DOHH2 (cell line): Measurements from ENCODE around the gene EIF3C.
"Not testable (repeated sequence)": the region's sequence is repeated elsewhere in the genome, so short reads cannot be mapped to it uniquely, and the experiment has no call there.

Experiments used
- H3F3A ChIP-seq: fragments of 200-600 bp; sonication (generic), shearing (Covaris generic); 2 replicates; pipeline ENCODE4 v1.6.0; 2016; ENCODE audit warnings: antibody characterized with exemption, mild to moderate bottlenecking; ENCODE audit not compliant: control insufficient read depth, insufficient read depth
- H3K27ac ChIP-seq: fragments of 200-600 bp; sonication (generic); 2 replicates; pipeline ENCODE4 v1.5.1; 2014; ENCODE audit warnings: low read depth, mild to moderate bottlenecking, low read length, moderate library complexity
- H3K27me3 ChIP-seq: fragments of 200-600 bp; sonication (generic); 2 replicates; pipeline ENCODE4 v1.6.1; 2014; ENCODE audit warnings: mild to moderate bottlenecking, low read length, mixed read lengths; ENCODE audit not compliant: control insufficient read depth
- H3K36me3 ChIP-seq: fragments of 200-600 bp; sonication (generic); 2 replicates; pipeline ENCODE4 v1.6.1; 2014; ENCODE audit warnings: mild to moderate bottlenecking, low read length, moderate library complexity, mixed read lengths; ENCODE audit not compliant: control insufficient read depth
- H3K4me1 ChIP-seq: fragments of 200-600 bp; sonication (generic); 2 replicates; pipeline ENCODE4 v1.6.1; 2014; ENCODE audit warnings: mild to moderate bottlenecking, low read length, mixed read lengths; ENCODE audit not compliant: control insufficient read depth
- H3K4me2 ChIP-seq: fragments of 200-600 bp; sonication (generic); 2 replicates; pipeline ENCODE4 v1.6.0; 2014; ENCODE audit warnings: mild to moderate bottlenecking, low read length, moderate library complexity
- H3K4me3 ChIP-seq: fragments of 200-600 bp; sonication (generic); 2 replicates; pipeline ENCODE4 v1.5.1; 2014; ENCODE audit warnings: mild to moderate bottlenecking, low read length, mixed read lengths
- H3K79me2 ChIP-seq: fragments of 200-600 bp; sonication (generic); 2 replicates; pipeline ENCODE4 v1.6.1; 2014; ENCODE audit warnings: mild to moderate bottlenecking, low read length, mixed read lengths; ENCODE audit not compliant: control insufficient read depth
- H3K9me2 ChIP-seq: fragments of 200-600 bp; sonication (generic); replicated peaks from 2 replicates; pipeline ENCODE4 v1.6.1; 2014; ENCODE audit warnings: mild to moderate bottlenecking, low read length, mixed read lengths; ENCODE audit not compliant: control insufficient read depth
- H3K9me3 ChIP-seq: fragments of 200-600 bp; sonication (generic); 2 replicates; pipeline ENCODE4 v1.6.1; 2014; ENCODE audit warnings: antibody characterized with exemption, low read length, mixed read lengths; ENCODE audit not compliant: control insufficient read depth, insufficient read depth
- H4K20me1 ChIP-seq: fragments of 200-600 bp; sonication (generic); 2 replicates; pipeline ENCODE4 v1.6.0; 2014; ENCODE audit warnings: low read depth, mild to moderate bottlenecking, antibody characterized with exemption, low read length, moderate library complexity; ENCODE audit not compliant: control insufficient read depth, insufficient read depth

The EIF3C gene

DNA sequence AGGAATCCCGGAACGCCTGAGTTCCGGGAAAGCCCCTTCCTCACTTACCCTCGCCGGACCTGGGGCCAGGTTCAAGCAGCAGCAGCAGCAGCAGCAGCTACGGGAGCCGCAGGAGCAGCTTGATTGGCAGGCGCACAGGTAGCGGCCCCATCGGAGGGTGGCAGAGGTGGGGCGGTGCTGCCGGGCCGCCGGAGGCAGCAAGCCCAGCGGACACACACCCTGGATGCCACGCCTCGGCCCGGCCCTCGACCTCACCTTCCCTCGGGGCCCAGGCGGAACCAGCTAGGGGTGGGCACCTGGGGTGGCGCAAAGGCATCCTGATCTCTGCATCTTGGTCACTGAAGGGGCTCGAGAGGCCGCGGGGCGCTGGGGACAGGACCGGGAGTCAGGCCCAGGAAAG is 29.4 kb downstream of the EIF3C start:
- not testable (repeated sequence) for H3K36me3 ChIP-seq, H3K9me2 ChIP-seq, H3K9me3 ChIP-seq, H3K27ac ChIP-seq, H3K4me3 ChIP-seq, H3K4me2 ChIP-seq, H3K79me2 ChIP-seq, H4K20me1 ChIP-seq, H3K4me1 ChIP-seq, H3F3A ChIP-seq, H3K27me3 ChIP-seq

DNA sequence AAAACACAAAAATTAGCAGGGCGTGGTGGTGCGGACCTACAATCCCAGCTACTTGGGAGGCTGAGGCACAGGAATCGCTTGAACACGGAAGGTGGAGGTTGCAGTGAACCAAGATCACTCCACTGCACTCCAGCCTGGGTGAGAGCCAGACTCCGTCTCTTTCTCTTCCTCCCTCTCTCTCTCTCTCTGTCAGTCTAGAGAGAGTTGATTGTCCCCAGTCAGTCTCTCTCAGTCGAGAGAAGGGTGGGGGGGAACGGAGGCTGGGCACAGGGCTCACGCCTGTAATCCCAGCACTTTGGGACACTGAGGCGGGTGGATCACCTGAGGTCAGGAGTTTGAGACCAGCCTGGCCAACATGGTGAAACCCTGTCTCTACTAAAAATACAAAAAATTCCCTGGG is 30.0 kb downstream of the EIF3C start:
- H3K27ac ChIP-seq, H3K9me2 ChIP-seq, H3K27me3 ChIP-seq, H3K4me3 ChIP-seq, H3K4me2 ChIP-seq, H3K36me3 ChIP-seq, H4K20me1 ChIP-seq, H3K79me2 ChIP-seq, H3K9me3 ChIP-seq, H3K4me1 ChIP-seq, H3F3A ChIP-seq: not testable (repeated sequence)

DNA sequence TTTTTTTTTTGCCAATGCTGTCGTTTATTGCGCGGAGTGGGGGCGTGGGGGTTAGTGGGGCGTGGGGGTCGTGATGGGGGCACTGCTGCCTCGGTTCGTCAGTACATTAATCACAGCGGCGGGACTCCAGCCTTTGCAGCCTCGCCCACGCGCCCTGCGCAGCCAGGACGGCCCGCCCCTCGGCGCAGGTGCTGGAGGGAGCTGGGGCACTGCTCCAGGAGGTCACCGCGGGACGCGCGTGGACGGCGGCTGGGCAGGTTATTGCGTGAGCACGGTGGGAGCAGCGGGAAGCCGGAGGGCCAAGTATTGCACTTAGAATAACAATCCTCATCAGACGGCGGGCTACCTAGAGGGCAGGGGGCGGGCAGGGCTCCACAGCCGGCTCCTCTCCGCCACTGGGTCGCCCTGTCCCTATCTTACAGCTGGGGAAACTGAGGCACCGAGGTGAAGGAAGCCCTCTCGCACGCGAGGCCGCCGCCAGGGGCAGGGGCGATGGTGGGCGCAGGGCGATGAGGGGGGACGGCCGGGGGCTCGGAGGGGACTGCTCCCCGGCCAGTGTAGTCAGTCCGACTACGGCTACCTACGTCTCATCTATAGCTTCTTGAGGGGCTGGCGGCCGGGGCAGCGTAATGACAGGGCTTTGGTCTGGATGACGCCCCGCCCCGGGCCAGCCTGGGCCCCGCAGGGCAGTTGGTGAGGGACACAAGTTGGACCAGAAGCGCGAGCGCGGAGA is 35.5 kb downstream of the EIF3C start:
- H3K4me3 ChIP-seq, H4K20me1 ChIP-seq, H3K9me2 ChIP-seq, H3K27me3 ChIP-seq, H3K4me2 ChIP-seq, H3K27ac ChIP-seq, H3F3A ChIP-seq, H3K9me3 ChIP-seq, H3K4me1 ChIP-seq, H3K36me3 ChIP-seq, H3K79me2 ChIP-seq: not testable (repeated sequence)

DNA sequence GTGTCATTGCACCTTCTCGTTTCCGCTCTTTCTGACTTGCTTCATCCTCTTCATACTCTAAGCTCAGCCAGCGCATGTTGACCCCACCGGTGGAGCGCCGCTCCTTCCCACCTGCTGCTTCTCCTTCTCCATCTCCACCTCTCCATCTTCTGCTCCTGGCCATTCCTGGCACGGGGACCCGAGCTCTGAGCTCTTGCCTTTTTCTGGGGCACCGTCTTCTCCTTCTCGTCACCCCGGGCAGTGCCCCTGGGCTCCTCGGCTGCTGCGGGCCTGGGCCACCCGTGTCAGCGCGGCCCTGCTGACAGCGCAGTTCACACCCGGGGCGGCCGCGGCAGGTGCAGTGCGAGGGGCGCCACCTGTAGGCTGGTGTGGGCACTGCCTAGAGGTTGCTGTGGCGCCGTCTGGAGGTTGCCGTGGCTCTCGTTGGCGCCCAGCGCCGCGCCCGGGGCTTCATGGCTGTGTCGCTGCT is 38.8 kb downstream of the EIF3C start:
- H3K27ac ChIP-seq = not testable (repeated sequence)

DNA sequence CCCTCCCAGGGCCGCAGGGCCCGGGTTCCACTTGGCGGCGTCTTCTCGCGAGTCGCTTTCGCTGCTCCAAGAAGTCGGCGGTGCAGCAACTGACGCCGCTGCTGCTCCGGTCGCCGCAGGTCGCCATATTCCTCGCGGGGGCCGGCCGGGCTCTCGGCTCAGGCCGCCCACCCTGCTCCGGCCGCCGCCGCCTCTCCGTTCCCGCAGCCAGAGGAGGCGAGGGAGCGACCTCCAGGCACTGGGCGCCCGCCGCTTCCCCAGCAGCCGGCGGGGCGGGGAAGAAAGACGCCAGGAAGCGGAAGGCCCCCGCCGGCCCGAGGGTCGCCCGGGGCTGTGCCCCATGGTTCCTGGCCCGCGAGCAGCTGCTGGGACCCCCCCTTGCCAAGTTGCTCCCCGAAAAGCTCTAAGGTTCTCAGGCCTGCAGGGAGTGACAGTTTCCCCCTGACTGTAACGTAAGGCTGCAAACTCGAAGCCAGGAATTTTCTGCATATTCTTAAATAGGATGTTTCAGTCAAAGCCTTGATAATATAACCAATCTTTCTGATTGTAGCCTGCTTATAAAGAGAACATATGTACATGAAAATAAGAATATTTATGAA is 39.3 kb downstream of the EIF3C start:
- H3K36me3 ChIP-seq, H3K9me2 ChIP-seq, H3K79me2 ChIP-seq, H3K27me3 ChIP-seq, H3K4me1 ChIP-seq, H3K27ac ChIP-seq, H3F3A ChIP-seq, H3K4me3 ChIP-seq, H3K9me3 ChIP-seq, H4K20me1 ChIP-seq, H3K4me2 ChIP-seq: not testable (repeated sequence)

More for the DNA sequence above, 38.8 kb downstream of the EIF3C start:
- not testable (repeated sequence) for H3K4me1 ChIP-seq, H3K9me3 ChIP-seq, H3K36me3 ChIP-seq, H4K20me1 ChIP-seq, H3K4me2 ChIP-seq, H3K4me3 ChIP-seq, H3F3A ChIP-seq, H3K27me3 ChIP-seq, H3K9me2 ChIP-seq, H3K79me2 ChIP-seq

DNA sequence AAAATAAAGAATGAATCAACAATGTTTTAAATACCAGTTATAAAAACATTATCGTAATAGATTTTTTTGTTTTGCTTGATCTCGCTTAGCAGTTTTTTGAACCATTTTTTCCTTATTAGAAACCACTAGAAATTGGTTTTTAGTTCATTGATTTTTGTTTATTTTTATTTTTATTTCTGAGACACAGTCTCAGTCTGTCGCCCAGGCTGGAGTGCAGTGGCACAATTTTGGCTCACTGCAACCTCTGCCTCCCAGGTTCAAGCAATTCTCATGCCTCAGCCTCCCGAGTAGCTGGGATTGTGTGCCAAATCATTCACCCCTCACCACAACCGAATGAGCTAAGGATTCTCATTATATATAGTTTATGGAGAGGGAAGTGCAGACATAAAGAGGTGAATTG is 40.2 kb downstream of the EIF3C start, which contains the start of gene NPIPB9:
Gene NPIPB9 (plus strand): TSS at position 301 of the 400 bp plus-strand sequence.
- H3K9me3 ChIP-seq, H3K36me3 ChIP-seq, H3K27ac ChIP-seq, H3K4me2 ChIP-seq, H3F3A ChIP-seq, H3K4me3 ChIP-seq, H3K27me3 ChIP-seq, H3K4me1 ChIP-seq, H4K20me1 ChIP-seq, H3K79me2 ChIP-seq, H3K9me2 ChIP-seq: not testable (repeated sequence)

DNA sequence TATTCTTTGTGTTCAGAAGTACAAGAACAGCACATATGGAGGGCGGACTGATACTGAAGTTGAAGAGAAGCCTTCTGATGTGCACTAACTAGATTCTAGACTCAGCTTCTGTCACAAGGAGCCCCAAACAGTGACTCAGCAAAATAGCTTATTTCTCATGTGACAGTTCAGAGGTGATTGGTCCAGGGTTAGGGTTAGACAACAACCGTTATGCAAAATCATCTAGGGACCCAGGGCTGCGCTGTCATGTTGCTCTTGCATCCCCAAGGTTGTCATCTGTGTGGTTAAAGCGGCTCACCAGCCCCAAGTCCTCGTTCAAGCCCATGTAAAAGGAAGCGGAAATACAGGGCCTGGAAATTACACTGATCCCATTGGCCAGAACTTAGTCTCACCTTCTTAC is 70.4 kb downstream of the EIF3C start:
- not testable (repeated sequence) for H3K27ac ChIP-seq, H4K20me1 ChIP-seq, H3K4me2 ChIP-seq, H3K9me2 ChIP-seq, H3K27me3 ChIP-seq, H3K36me3 ChIP-seq, H3F3A ChIP-seq, H3K4me1 ChIP-seq, H3K4me3 ChIP-seq, H3K79me2 ChIP-seq, H3K9me3 ChIP-seq

DNA sequence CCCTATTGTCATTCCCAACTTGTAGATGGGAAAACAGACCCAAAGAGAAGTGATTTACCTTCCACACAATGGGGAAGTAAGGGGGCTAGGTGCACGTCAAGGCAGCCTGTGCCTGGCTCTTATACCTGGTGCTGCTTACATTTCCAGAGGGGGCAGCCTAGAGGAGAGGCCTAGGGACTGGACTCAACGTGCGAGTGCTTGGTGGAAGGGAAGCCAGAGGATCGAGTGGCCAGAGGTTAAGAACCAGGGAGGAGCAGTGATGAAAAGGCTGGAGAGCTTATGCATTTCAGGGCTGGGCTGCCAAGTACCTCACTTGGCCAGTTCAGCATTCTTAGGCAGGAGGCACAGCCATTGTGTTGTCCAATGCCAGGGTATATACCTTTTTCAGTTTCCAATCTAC is 71.1 kb downstream of the EIF3C start:
- H4K20me1 ChIP-seq, H3K79me2 ChIP-seq, H3K27ac ChIP-seq, H3F3A ChIP-seq, H3K4me1 ChIP-seq, H3K9me2 ChIP-seq, H3K9me3 ChIP-seq, H3K27me3 ChIP-seq, H3K4me2 ChIP-seq, H3K4me3 ChIP-seq, H3K36me3 ChIP-seq: not testable (repeated sequence)
